ENCODE data around the gene IL27RA. TPM values are rescaled to one million over a fixed set of nuclear protein-coding genes. Genes with fewer than 3 reads are reported as not detected.
A peak's percentile ranks its signal among the peaks of the same experiment; 100 is the strongest.

The IL27RA gene
- total RNA-seq, 2 donors from 2014 or later, result 3.5 to 3.7 TPM

DNA sequence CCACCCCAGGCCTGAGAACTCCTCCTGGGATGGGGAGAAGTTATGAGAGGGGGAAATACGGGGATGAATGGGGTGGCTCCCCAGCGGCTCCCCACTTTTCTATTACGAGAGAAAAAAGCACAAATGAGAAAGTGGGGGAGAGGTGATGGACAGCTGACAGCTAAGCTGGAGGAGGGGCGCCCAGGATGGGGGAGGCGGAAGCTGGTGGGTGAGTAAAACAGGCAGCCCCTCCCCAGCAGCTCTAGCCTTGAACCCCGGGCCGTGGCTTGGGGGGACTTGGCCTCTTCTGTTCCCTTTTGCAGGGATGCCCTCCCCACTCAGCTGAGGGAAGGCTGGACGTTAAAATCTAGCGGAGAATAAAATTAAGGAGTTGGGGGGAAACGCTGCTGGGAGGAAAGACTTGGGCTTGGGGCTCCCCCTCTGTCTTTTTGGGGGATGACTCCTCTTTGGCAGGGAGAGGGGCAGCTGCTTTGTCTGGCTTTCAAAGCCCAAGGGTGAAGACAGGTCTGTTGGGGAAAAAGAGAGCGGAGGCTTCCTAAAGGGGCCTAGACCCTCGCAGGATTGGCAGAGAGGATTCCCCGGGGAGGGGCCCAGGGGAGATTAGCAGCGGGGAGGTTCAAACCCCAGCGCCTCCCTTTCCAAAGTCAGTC is 60.4 kb downstream of the IL27RA start:
- Histone ChIP-seq H3K27ac (peak overlapping the region; percentile 92 to 98), H3K4me1 (peaks cover 0 to 15% of the 10 kb centered on the region in 2 donors), H3K9me3 (peaks cover 4 to 13% of the 10 kb centered on the region in 2 donors), H3K4me3 (peak overlapping the region; percentile 70 to 76), H3K27me3 (no peaks in the 10 kb centered on the region), H3K36me3 (peaks cover 16% of the 10 kb centered on the region)
- TF ChIP-seq, protein P1, sequence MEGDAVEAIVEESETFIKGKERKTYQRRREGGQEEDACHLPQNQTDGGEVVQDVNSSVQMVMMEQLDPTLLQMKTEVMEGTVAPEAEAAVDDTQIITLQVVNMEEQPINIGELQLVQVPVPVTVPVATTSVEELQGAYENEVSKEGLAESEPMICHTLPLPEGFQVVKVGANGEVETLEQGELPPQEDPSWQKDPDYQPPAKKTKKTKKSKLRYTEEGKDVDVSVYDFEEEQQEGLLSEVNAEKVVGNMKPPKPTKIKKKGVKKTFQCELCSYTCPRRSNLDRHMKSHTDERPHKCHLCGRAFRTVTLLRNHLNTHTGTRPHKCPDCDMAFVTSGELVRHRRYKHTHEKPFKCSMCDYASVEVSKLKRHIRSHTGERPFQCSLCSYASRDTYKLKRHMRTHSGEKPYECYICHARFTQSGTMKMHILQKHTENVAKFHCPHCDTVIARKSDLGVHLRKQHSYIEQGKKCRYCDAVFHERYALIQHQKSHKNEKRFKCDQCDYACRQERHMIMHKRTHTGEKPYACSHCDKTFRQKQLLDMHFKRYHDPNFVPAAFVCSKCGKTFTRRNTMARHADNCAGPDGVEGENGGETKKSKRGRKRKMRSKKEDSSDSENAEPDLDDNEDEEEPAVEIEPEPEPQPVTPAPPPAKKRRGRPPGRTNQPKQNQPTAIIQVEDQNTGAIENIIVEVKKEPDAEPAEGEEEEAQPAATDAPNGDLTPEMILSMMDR (IDR thresholded peaks at IDR 0.05), result no peak
- DNase-seq (ENCODE audit: low spot score), result no peak

DNA sequence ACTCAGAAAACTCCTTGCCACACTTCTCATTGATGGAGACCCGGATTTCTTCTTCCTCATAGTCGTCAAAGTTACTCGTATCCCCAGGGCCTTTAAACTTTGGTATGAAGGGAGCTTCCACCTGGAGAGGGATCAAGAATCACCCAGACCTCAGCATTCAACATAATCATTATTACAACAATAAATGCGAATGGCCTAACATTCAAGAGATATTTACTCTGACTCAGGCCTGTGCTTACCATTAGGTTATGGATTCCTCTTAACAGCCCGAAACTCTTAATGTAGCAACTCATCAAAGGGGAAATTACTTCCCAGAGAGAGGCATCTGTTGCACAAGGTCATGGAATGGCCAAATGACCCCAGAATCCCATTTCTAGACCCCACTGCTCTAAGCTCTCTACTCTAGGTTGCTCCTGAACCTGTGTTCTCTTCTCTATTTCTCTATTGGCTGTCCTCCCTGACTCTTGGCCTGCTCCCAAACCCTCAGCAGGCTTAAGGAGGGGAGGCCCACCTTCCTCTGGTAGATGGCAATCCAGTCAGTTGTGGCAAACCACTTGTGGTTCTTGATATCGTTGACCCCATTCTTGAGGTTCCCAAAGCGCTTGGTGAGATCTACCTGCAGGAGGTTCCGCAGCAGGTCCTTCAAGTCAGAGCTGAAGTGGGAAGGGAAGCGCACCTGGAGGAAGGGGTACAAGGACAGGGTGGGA is 61.7 kb downstream of the IL27RA start:
- H3K27me3 ChIP-seq, result no peaks in the 10 kb centered on the region

DNA sequence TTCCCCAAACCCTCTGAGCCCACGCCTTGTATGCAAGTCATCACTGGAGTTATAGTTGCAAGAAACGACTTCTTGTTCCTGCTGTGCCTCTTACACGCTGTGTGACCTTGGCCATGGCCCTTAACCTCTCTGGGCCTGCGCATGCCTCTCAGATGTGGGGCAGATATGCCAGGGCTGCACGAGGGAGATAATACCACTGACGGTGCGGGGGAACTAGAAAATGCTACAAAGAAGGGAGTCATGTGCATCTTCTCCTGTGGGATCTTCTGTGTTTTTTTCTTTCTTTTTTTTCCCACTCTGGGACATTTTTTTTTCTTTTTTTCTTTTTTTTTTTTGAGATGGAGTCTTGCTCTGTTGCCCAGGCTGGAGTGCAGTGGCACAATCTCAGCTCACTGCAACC is 63.3 kb downstream of the IL27RA start:
- no peaks in the 10 kb centered on the region for H3K27me3 ChIP-seq
- no peak overlapping the region for H3K4me3 ChIP-seq
- TF ChIP-seq, protein P1 (IDR thresholded peaks at IDR 0.05), result no peak
- peaks cover 0 to 7% of the 10 kb centered on the region in 2 donors for H3K4me1 ChIP-seq
- no peak for DNase-seq (ENCODE audit: low spot score)
- H3K9me3 ChIP-seq, result peaks cover 4 to 13% of the 10 kb centered on the region in 2 donors
- no peak overlapping the region for H3K27ac ChIP-seq
- H3K36me3 ChIP-seq, result peaks cover 34% of the 10 kb centered on the region

More for the DNA sequence above, 61.7 kb downstream of the IL27RA start:
- TF ChIP-seq, protein P1 (IDR thresholded peaks at IDR 0.05), result no peak
- H3K27ac ChIP-seq, result no peak overlapping the region
- H3K36me3 ChIP-seq, result peaks cover 27% of the 10 kb centered on the region
- H3K4me1 ChIP-seq, result peaks cover 0 to 15% of the 10 kb centered on the region in 2 donors
- H3K9me3 ChIP-seq, result peaks cover 4 to 13% of the 10 kb centered on the region in 2 donors
- DNase-seq (ENCODE audit: low spot score), result no peak
- H3K4me3 ChIP-seq, result no peak overlapping the region

DNA sequence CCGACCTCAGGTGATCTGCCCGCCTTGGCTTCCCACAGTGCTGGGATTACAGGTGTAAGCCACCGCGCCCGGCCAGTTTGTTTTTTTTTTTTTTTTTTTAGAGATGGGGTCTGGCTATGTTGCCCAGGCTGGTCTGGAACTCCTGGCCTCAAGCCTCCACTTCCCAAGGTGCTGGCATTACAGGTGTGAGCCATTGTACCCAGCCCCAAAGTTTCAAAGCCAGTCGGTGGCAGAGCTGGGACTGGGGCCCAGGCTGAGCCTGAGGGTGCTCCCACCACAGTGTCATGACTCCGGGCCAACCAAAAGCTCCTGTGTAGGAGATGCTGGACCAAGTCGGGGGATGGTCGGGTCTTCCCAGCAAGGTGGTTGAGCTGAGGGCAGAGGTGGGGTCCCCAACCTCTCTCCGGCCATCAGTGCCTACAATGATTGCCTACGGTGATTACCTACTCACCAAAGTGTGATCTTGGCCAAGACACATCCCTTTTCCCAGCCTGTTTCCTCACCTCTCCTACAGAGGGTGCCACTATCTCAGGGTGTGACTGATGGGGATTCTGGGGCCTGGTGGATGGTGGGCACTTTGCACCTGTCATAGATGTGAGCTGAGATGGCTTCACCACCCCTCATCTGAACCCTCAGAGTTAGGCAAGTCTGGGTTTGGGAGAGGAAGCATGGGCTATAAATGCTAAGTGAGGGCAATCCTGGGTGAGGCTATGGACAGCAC is 64.9 kb downstream of the IL27RA start:
- DNase-seq (ENCODE audit: low spot score), result no peak
- Histone ChIP-seq H3K27me3 (no peaks in the 10 kb centered on the region), H3K4me3 (no peak overlapping the region), H3K4me1 (peaks cover 0 to 5% of the 10 kb centered on the region in 2 donors), H3K9me3 (peaks cover 4 to 13% of the 10 kb centered on the region in 2 donors), H3K36me3 (peaks cover 50% of the 10 kb centered on the region), H3K27ac (no peak overlapping the region)
- TF ChIP-seq, protein P1 (IDR thresholded peaks at IDR 0.05), result peak in 1 of 2 donors; percentile 18

DNA sequence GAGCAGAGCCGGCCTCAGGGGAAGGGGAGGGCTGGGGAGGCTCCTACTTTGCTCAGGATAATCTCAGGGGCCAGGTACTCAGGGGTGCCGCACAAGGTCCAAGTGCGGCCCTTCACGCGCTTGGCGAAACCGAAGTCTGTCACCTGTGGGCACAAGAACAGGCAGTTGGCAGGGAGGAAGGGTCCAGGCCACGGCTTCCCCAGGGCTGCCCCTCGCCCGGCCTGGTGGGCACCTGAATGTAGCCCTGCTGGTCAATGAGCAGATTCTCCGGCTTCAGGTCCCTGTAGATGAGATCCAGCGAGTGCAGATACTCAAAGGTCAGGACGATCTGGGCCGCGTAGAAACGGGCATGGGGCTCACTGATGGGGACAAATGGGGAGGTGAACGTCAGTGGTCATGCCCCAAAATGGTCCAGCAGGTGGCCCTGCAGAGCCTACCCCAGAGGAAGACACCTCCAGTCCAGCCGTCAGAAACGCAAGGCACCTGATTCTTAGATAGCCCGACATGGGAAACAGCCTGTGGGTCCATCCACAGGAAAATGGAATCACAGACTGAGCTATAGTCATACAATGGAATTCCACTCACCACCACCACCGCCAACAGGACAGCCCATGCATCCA is 66.1 kb downstream of the IL27RA start:
- Histone ChIP-seq H3K4me1 (peaks cover 0 to 10% of the 10 kb centered on the region in 2 donors), H3K36me3 (peaks cover 62% of the 10 kb centered on the region), H3K4me3 (no peak overlapping the region), H3K27ac (no peak overlapping the region), H3K9me3 (peaks cover 4 to 11% of the 10 kb centered on the region in 2 donors), H3K27me3 (no peaks in the 10 kb centered on the region)
- DNase-seq (ENCODE audit: low spot score), result no peak
- TF ChIP-seq, protein P1 (IDR thresholded peaks at IDR 0.05), result peak in 1 of 2 donors; percentile 49

Data from right atrium auricular region (tissue), 2 donors.